Activated CD4-positive, CD25-positive, alpha-beta regulatory T cell treated with anti-CD3 and anti-CD28 coated beads, Interleukin-2, amount 50 U/mL, for 24 hours (primary cell): Measurements from ENCODE around the gene ZNF474.
"Not testable (repeated sequence)": the region's sequence is repeated elsewhere in the genome, so short reads cannot be mapped to it uniquely, and the experiment has no call there.

ENCODE experiments used
- ATAC-seq, 2 donors: fragments of 150-1000 bp; cut with Tn5 transposase; one replicate each; pipeline ENCODE4 v1.10.0; 2021; ENCODE audit warnings: mild to moderate bottlenecking in 1 of 2, moderate library complexity in 1 of 2

Gene ZNF474

GRCh38 chr5:122129306-122129705 is at the start of gene ZNF474:
Gene ZNF474 (plus strand): TSS chr5:122129546. CDS start chr5:122151991, 22,445 bp downstream.
- ATAC-seq, result no peak

- no peak for ATAC-seq
Measured at GRCh38 chr5:122081541-122081940, 47.8 kb upstream of the ZNF474 start.

- no peak for ATAC-seq
Measured at GRCh38 chr5:122083535-122083934, 45.8 kb upstream of the ZNF474 start.

GRCh38 chr5:122085041-122085440 is 44.3 kb upstream of the ZNF474 start:
- ATAC-seq, result no peak

GRCh38 chr5:122089096-122090013 is 40.0 kb upstream of the ZNF474 start:
- ATAC-seq, result no peak

- no peak for ATAC-seq
Measured at GRCh38 chr5:122091936-122092600, 37.3 kb upstream of the ZNF474 start.

GRCh38 chr5:122093415-122094180 is 35.7 kb upstream of the ZNF474 start:
- no peak for ATAC-seq

- ATAC-seq, result not testable (repeated sequence)
Measured at GRCh38 chr5:122094251-122094650, 35.1 kb upstream of the ZNF474 start.

- ATAC-seq, result no peak
Measured at GRCh38 chr5:122095158-122095557, 34.2 kb upstream of the ZNF474 start.

GRCh38 chr5:122097391-122097790 is 32.0 kb upstream of the ZNF474 start:
- ATAC-seq, result no peak

- ATAC-seq, result no peak
Measured at GRCh38 chr5:122099060-122099790, 30.1 kb upstream of the ZNF474 start.

GRCh38 chr5:122101636-122102285 is 27.6 kb upstream of the ZNF474 start:
- ATAC-seq, result no peak

GRCh38 chr5:122102825-122103224 is 26.5 kb upstream of the ZNF474 start:
- ATAC-seq, result no peak

GRCh38 chr5:122105909-122106308 is 23.4 kb upstream of the ZNF474 start:
- no peak for ATAC-seq

GRCh38 chr5:122107016-122107415 is 22.3 kb upstream of the ZNF474 start:
- no peak for ATAC-seq

GRCh38 chr5:122110987-122111386 is 18.4 kb upstream of the ZNF474 start:
- no peak for ATAC-seq

GRCh38 chr5:122111460-122111859 is 17.9 kb upstream of the ZNF474 start:
- no peak for ATAC-seq

GRCh38 chr5:122112063-122112462 is 17.3 kb upstream of the ZNF474 start:
- ATAC-seq, result no peak

- no peak for ATAC-seq
Measured at GRCh38 chr5:122112733-122113558, 16.4 kb upstream of the ZNF474 start.

GRCh38 chr5:122114501-122114900 is 14.8 kb upstream of the ZNF474 start:
- ATAC-seq, result no peak

GRCh38 chr5:122118356-122118948 is 10.9 kb upstream of the ZNF474 start:
- ATAC-seq, result no peak
